ENCODE measurements around the gene DYNLL1. TPM values are rescaled to one million over a fixed set of nuclear protein-coding genes. Genes with fewer than 3 reads are reported as not detected.
"Not testable (repeated sequence)": the region's sequence is repeated elsewhere in the genome, so short reads cannot be mapped to it uniquely, and the experiment has no call there.

DYNLL1 gene
- total RNA-seq, 1 donor from 2014 or later, result 159 TPM

GRCh38 chr12:120528861-120529525 lies 33.1 kb downstream of the DYNLL1 start, which contains the start of gene COQ5:
TSS of gene COQ5 (minus strand) at chr12:120529158. CDS start at chr12:120529141, 17 bp downstream.
- CTCF ChIA-PET, result interaction anchor here (0.8 kb wide), 1 partner anchor 11 kb away, joined by 3 read pairs; no protein-coding TSS in a partner anchor
- intact Hi-C loops (cut with micrococcal nuclease), result loop anchor here (1.0 to 5.0 kb wide), 2 partner anchors 33 to 212 kb away; partner anchors contain the start of gene DYNLL1
- ATAC-seq (ENCODE audit: low read depth) (peak; percentile 96), DNase-seq (peak; percentile 76)
- Mint-ChIP-seq H3K27me3 (no peaks in the 10 kb centered on the region), H3K4me3 (peak within 1 kb of the TSS; percentile 100), H3K9me3 (no peaks in the 10 kb centered on the region), H3K36me3 (ENCODE audit: low read depth) (peaks cover 13% of the 10 kb centered on the region), H3K27ac (peak within 1 kb of the TSS; percentile 99), H3K4me1 (peaks cover 29% of the 10 kb centered on the region)
- POLR2A ChIA-PET, result interaction anchor here (0.6 to 1.7 kb wide), 11 partner anchors 10 to 328 kb away, joined by 3 to 10 read pairs (median 6); partner anchors contain the start of genes POP5, RNU4-1, RNU4-2 and RPLP0
- TF ChIP-seq CTCF (IDR thresholded peaks at IDR 0.05), result no peak

- no peaks in the 10 kb centered on the region for H3K9me3 Mint-ChIP-seq
- no peak for TF ChIP-seq CTCF (IDR thresholded peaks at IDR 0.05)
- DNase-seq (no peak), ATAC-seq (ENCODE audit: low read depth) (no peak)
- intact Hi-C loops (cut with micrococcal nuclease), result loop anchor here (1.0 to 5.0 kb wide), 2 partner anchors 34 to 213 kb away; partner anchors contain the start of gene DYNLL1
- peak overlapping the region; percentile 99 for H3K27ac Mint-ChIP-seq
- no peaks in the 10 kb centered on the region for H3K27me3 Mint-ChIP-seq
- H3K4me3 Mint-ChIP-seq, result peak overlapping the region; percentile 100
- H3K4me1 Mint-ChIP-seq, result peaks cover 31% of the 10 kb centered on the region
- CTCF ChIA-PET, result no interaction called here
- POLR2A ChIA-PET, result interaction anchor here (0.6 to 1.7 kb wide), 6 partner anchors 52 to 614 kb away, joined by 3 to 9 read pairs (median 7); partner anchors contain the start of genes POP5, RNU4-2, RPLP0 and SRSF9
- peaks cover 15% of the 10 kb centered on the region for H3K36me3 Mint-ChIP-seq (ENCODE audit: low read depth)
These were observed 33.9 kb downstream of the DYNLL1 start for GRCh38 chr12:120529641-120530417.

- intact Hi-C loops (cut with micrococcal nuclease); H3K27me3 Mint-ChIP-seq; DNase-seq; CTCF ChIA-PET; H3K9me3 Mint-ChIP-seq; H3K27ac Mint-ChIP-seq; ATAC-seq (ENCODE audit: low read depth): not testable (repeated sequence)
- POLR2A ChIA-PET, result interaction anchor here (0.6 kb wide), 1 partner anchor 613 kb away, joined by 3 read pairs; no protein-coding TSS in a partner anchor
- Mint-ChIP-seq H3K4me3 (peak overlapping the region; percentile 100), H3K36me3 (ENCODE audit: low read depth) (peaks cover 20% of the 10 kb centered on the region), H3K4me1 (peaks cover 37% of the 10 kb centered on the region)
These were observed 34.5 kb downstream of the DYNLL1 start for GRCh38 chr12:120530418-120530761.

- peaks cover 55% of the 10 kb centered on the region for H3K4me1 Mint-ChIP-seq
- POLR2A ChIA-PET, result interaction anchor here (0.6 to 1.4 kb wide), 2 partner anchors 13 to 37 kb away, joined by 9 read pairs; partner anchors contain the start of gene DYNLL1
- H3K4me3 Mint-ChIP-seq, result peak overlapping the region; percentile 24
- ATAC-seq (ENCODE audit: low read depth), result no peak
- no peak overlapping the region for H3K27ac Mint-ChIP-seq
- H3K36me3 Mint-ChIP-seq (ENCODE audit: low read depth), result peaks cover 19% of the 10 kb centered on the region
- H3K9me3 Mint-ChIP-seq, result no peaks in the 10 kb centered on the region
- TF ChIP-seq CTCF (IDR thresholded peaks at IDR 0.05), result no peak
- CTCF ChIA-PET, result no interaction called here
- intact Hi-C loops (cut with micrococcal nuclease), result no loop called here
- no peaks in the 10 kb centered on the region for H3K27me3 Mint-ChIP-seq
- no peak for DNase-seq
These were observed 36.9 kb downstream of the DYNLL1 start for GRCh38 chr12:120532701-120533238.

GRCh38 chr12:120534203-120534702 lies 38.3 kb downstream of the DYNLL1 start, which contains the start of gene RNF10:
TSS of gene RNF10 (plus strand) at chr12:120534356. CDS start at chr12:120534812, 456 bp downstream.
- peak within 1 kb of the TSS; percentile 91 for H3K27ac Mint-ChIP-seq

More at GRCh38 chr12:120534203-120534702, 38.3 kb downstream of the DYNLL1 start, which contains the start of gene RNF10:
- DNase-seq (peak; percentile 66), ATAC-seq (ENCODE audit: low read depth) (peak; percentile 68)
- POLR2A ChIA-PET, result interaction anchor here (1.1 to 1.9 kb wide), 7 partner anchors 9 to 1966 kb away, joined by 3 to 13 read pairs (median 7); partner anchors contain the start of genes POP5, RNU4-1, RNU4-2 and RPLP0
- no peak for TF ChIP-seq CTCF (IDR thresholded peaks at IDR 0.05)
- Mint-ChIP-seq H3K4me1 (peaks cover 60% of the 10 kb centered on the region), H3K4me3 (peak within 1 kb of the TSS; percentile 93), H3K9me3 (no peaks in the 10 kb centered on the region), H3K36me3 (ENCODE audit: low read depth) (peaks cover 19% of the 10 kb centered on the region), H3K27me3 (no peaks in the 10 kb centered on the region)
- intact Hi-C loops (cut with micrococcal nuclease), result loop anchor here (1.0 to 2.0 kb wide), 5 partner anchors 38 to 178 kb away; partner anchors contain the start of genes DYNLL1, MLEC, POP5 and SRSF9
- CTCF ChIA-PET, result interaction anchor here (1.0 kb wide), 1 partner anchor 129 kb away, joined by 3 read pairs; no protein-coding TSS in a partner anchor
